HFFc6 (cell line): ENCODE measurements around the gene RALGPS1. TPM values are rescaled to one million over a fixed set of nuclear protein-coding genes. Genes with fewer than 3 reads are reported as not detected.

ENCODE experiments used
- DNase-seq: peaks from one replicate; pipeline ENCODE4 v3.0.0-alpha.2; 2018
- H3K27ac Mint-ChIP-seq: 2 replicates; pipeline ENCODE4 v1.8.0; 2020; ENCODE audit warnings: mild to moderate bottlenecking, mixed read lengths
- H3K27me3 Mint-ChIP-seq: 2 replicates; pipeline ENCODE4 v1.8.0; 2021; ENCODE audit warnings: mild to moderate bottlenecking, moderate library complexity, mixed read lengths; ENCODE audit not compliant: insufficient read depth
- H3K36me3 Mint-ChIP-seq: 2 replicates; pipeline ENCODE4 v1.8.0; 2021; ENCODE audit warnings: low read depth, mixed read lengths
- H3K4me1 Mint-ChIP-seq: 2 replicates; pipeline ENCODE4 v1.8.0; 2020; ENCODE audit warnings: low read depth, mixed read lengths
- H3K4me3 Mint-ChIP-seq: 2 replicates; pipeline ENCODE4 v1.8.0; 2020; ENCODE audit warnings: mild to moderate bottlenecking, moderate library complexity, mixed read lengths
- H3K9me3 Mint-ChIP-seq: 2 replicates; pipeline ENCODE4 v1.8.0; 2020; ENCODE audit warnings: mild to moderate bottlenecking, mixed read lengths
- total RNA-seq, 6 experiments: library from RNA; stranded (reverse); fragmentation: NEBNext Ultra II Directional; extraction: Animal tissue kit (Norgen Biotek cat#: 25700); gene quantifications; 2 replicates in 1 of 6; 3 replicates in 5 of 6; pipeline ENCODE4 v1.2.3, GENCODE V29; 2021
- TF ChIP-seq, protein P1 (sequence below): fragments of 200-600 bp; sonication (generic); IDR thresholded peaks from 2 replicates; pipeline ENCODE4 v1.5.0; 2021; ENCODE audit warnings: antibody characterized with exemption, mild to moderate bottlenecking

The RALGPS1 gene
- total RNA-seq, 6 experiments from 2014 or later, result 0.68 to 1.6 (median 1.1) TPM

- no peak overlapping the region for H3K27ac Mint-ChIP-seq
- DNase-seq, result no peak
- TF ChIP-seq, protein P1, sequence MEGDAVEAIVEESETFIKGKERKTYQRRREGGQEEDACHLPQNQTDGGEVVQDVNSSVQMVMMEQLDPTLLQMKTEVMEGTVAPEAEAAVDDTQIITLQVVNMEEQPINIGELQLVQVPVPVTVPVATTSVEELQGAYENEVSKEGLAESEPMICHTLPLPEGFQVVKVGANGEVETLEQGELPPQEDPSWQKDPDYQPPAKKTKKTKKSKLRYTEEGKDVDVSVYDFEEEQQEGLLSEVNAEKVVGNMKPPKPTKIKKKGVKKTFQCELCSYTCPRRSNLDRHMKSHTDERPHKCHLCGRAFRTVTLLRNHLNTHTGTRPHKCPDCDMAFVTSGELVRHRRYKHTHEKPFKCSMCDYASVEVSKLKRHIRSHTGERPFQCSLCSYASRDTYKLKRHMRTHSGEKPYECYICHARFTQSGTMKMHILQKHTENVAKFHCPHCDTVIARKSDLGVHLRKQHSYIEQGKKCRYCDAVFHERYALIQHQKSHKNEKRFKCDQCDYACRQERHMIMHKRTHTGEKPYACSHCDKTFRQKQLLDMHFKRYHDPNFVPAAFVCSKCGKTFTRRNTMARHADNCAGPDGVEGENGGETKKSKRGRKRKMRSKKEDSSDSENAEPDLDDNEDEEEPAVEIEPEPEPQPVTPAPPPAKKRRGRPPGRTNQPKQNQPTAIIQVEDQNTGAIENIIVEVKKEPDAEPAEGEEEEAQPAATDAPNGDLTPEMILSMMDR, result no peak
- H3K36me3 Mint-ChIP-seq, result no peaks in the 10 kb centered on the region
- no peak overlapping the region for H3K4me3 Mint-ChIP-seq
- H3K27me3 Mint-ChIP-seq, result peaks cover 11% of the 10 kb centered on the region
- H3K4me1 Mint-ChIP-seq, result 0 out of 2 replicates have a peak, but pooled peaks cover 7% of the 10 kb centered on the region
- H3K9me3 Mint-ChIP-seq, result no peaks in the 10 kb centered on the region
Measured at GRCh38 chr9:127175319-127175715, 260.7 kb downstream of the RALGPS1 start.

DNA sequence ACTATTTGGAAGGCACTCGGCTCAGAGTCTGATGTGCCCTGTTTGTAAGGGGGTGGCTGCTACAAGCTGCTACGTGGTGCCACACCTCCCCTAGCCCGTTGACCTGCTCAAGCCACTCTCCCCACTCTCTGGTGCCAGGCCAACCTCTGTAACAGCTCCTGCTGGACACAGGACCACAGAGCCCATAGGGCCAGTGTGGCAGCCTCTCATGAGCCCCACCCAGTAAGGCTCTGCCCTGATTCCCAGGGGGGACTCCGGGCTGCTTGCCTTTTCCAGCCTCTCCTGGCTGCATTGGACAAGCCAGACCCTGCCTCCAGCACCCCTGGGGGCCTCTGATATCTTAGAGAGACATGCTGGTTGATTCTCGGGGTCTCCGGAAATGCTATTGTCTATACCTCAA is 261.2 kb downstream of the RALGPS1 start:
- Mint-ChIP-seq H3K9me3 (no peaks in the 10 kb centered on the region), H3K4me1 (0 out of 2 replicates have a peak, but pooled peaks cover 7% of the 10 kb centered on the region), H3K27me3 (peaks cover 11% of the 10 kb centered on the region), H3K27ac (no peak overlapping the region), H3K36me3 (no peaks in the 10 kb centered on the region), H3K4me3 (no peak overlapping the region)
- TF ChIP-seq, protein P1, result no peak
- DNase-seq, result no peak

DNA sequence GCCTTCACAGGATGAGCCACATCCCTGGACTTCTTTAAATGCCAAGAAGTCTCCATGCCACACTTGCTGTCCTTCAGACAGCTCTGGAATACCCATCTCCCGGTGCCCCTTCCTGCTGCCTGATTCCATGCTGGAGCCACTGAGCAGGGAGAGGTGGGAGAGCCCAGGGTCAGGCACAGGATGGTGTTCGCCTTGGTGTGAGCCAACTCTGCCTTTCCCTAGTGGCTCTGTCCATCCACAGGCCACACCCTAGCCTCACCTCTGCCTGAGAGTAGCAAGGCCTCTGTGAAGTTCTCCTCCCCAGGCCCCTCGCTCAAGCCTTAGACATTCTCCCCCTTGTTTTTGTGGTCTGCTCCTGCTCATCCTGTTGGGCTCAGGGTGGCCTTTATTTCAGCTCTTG is 262.0 kb downstream of the RALGPS1 start:
- Mint-ChIP-seq H3K27ac (no peak overlapping the region), H3K36me3 (no peaks in the 10 kb centered on the region), H3K27me3 (peaks cover 11% of the 10 kb centered on the region), H3K4me1 (0 out of 2 replicates have a peak, but pooled peaks cover 7% of the 10 kb centered on the region), H3K9me3 (no peaks in the 10 kb centered on the region), H3K4me3 (no peak overlapping the region)
- TF ChIP-seq, protein P1, result no peak
- no peak for DNase-seq

DNA sequence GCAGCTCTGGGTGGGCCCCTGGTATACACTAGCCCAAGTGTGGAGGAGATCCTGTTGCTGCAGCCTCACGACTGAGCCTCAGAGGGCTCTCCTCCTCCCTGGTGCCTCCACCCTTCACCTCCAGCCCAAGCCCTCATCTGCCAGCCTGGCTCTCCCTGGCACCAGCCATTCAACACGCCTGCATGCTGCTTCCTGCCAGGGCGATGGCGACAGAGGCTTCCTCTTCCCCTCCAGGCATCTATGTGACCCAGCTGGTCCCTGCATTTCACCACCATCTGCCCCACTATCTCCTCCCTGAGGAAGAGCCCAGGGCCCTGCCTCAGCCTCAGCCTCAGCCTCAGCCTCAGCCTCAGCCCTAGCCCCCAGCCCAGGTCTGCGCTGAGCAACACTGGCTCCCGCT is 262.6 kb downstream of the RALGPS1 start:
- TF ChIP-seq, protein P1, result no peak
- H3K27me3 Mint-ChIP-seq, result peaks cover 9% of the 10 kb centered on the region
- no peak for DNase-seq
- H3K4me1 Mint-ChIP-seq, result 0 out of 2 replicates have a peak, but pooled peaks cover 7% of the 10 kb centered on the region
- no peak overlapping the region for H3K4me3 Mint-ChIP-seq
- no peaks in the 10 kb centered on the region for H3K9me3 Mint-ChIP-seq
- H3K36me3 Mint-ChIP-seq, result no peaks in the 10 kb centered on the region
- no peak overlapping the region for H3K27ac Mint-ChIP-seq

DNA sequence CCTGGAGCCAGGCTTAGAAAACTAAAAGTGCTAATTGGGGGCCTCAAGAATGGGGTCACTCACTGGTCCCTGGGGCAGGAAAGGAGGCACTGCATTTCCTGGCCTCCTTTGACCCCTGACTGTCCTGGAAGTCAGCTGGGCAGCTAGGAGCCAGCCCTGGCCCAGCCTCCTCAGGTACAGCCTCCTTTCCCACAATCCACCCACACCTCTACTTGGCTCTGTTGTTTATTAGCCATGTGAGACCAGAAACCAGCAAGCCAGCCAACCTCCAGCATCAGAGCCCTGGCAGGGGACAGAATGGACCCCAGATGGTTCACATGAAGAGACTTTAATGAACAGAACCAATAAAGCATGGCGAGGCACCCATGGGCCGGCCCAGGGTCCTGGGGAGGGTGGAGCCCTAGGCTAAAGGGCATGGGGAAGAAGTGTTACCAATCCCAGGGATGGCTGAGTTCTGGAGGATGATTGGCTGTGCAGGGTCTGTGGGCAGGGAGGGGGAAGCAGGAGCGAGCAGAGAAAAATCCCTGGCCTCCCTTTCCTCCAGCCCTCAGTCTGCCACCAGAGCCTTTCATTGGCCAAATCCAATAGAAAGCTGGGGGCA is 263.2 kb downstream of the RALGPS1 start:
- TF ChIP-seq, protein P1, result no peak
- Mint-ChIP-seq H3K36me3 (no peaks in the 10 kb centered on the region), H3K27me3 (peaks cover 7% of the 10 kb centered on the region), H3K4me1 (0 out of 2 replicates have a peak, but pooled peaks cover 7% of the 10 kb centered on the region), H3K27ac (no peak overlapping the region), H3K9me3 (no peaks in the 10 kb centered on the region), H3K4me3 (no peak overlapping the region)
- DNase-seq, result no peak
